HCT116 (cell line): ENCODE results near the gene TTC1. TPM values are rescaled to one million over a fixed set of nuclear protein-coding genes. Genes with fewer than 3 reads are reported as not detected.

Experiments used
- ATAC-seq: fragments of 200-7000 bp; cut with Tn5 transposase; 2 replicates; pipeline ENCODE4 v1.9.1; 2020; ENCODE audit warnings: mild to moderate bottlenecking, moderate library complexity
- BruUV-seq: library from RNA; stranded (reverse); fragments of 400-500 nt; replicated peaks from 2 replicates; lab custom pipeline; 2021; lab: Mats Ljungman, UMichigan
- CTCF ChIA-PET: fragments of 300-600 bp; sonication (Branson Sonifier 250); formaldehyde crosslinking; loops from one replicate; lab custom pipeline; 2021; ENCODE audit warnings: antibody characterized with exemption; lab: Charles Lee
- POLR2A ChIA-PET: fragments of 300-600, 350-600 bp; sonication (Branson Sonifier 250); formaldehyde crosslinking; loops from one replicate; lab custom pipeline; 2021; ENCODE audit warnings: antibody characterized with exemption; lab: Charles Lee
- RAD21 ChIA-PET, 2 experiments: fragments of 300-600 bp; sonication (Branson Sonifier 250); formaldehyde crosslinking; loops; one replicate each; lab custom pipeline; 2023; ENCODE audit warnings: low total read pairs in 2 of 2; ENCODE audit not compliant: uncharacterized antibody in 2 of 2, unreplicated experiment in 2 of 2, low non-redundant PET in 1 of 2; lab: Charles Lee
- DNase-seq: peaks from one replicate; pipeline ENCODE4 v3.0.0-alpha.2; 2010; ENCODE audit warnings: low read depth, low spot score
- H2AFZ ChIP-seq: fragments of 200-600 bp; shearing (Covaris generic), sonication (generic); 2 replicates; pipeline ENCODE4 v1.6.1; 2017; ENCODE audit warnings: low read depth, mixed run types, mixed read lengths, antibody characterized with exemption, low read length; ENCODE audit not compliant: poor library complexity, severe bottlenecking
- H3K27ac ChIP-seq: 2 replicates; pipeline ENCODE4 v1.5.1; 2012; ENCODE audit warnings: low read depth, low read length
- H3K27me3 ChIP-seq: fragments of 200-600 bp; sonication (generic); 2 replicates; pipeline ENCODE4 v1.6.1; 2016; ENCODE audit warnings: mixed run types, low read length, mixed read lengths; ENCODE audit not compliant: insufficient read depth
- H3K36me3 ChIP-seq, 2 experiments: fragments of 200-500 bp in 1 of 2; fragments of 200-600 bp in 1 of 2; sonication (Bioruptor generic) in 1 of 2; sonication (generic) in 1 of 2; 2 replicates each; pipeline versions ENCODE4 v1.5.1 to v1.6.1; 2014 to 2016; ENCODE audit warnings: low read length in 2 of 2, inconsistent platforms in 1 of 2, mixed read lengths in 1 of 2, mixed run types in 1 of 2; ENCODE audit not compliant: insufficient read depth in 2 of 2, control insufficient read depth in 1 of 2
- H3K4me1 ChIP-seq, 2 experiments: fragments of 200-600 bp in 1 of 2; sonication (generic) in 1 of 2; 2 replicates each; pipeline versions ENCODE4 v1.5.1 to v1.6.1; 2012 to 2017; ENCODE audit warnings: low read length in 2 of 2, inconsistent platforms in 1 of 2, mild to moderate bottlenecking in 1 of 2, mixed read lengths in 1 of 2, mixed run types in 1 of 2, moderate library complexity in 1 of 2; ENCODE audit not compliant: insufficient read depth in 2 of 2, control insufficient read depth in 1 of 2
- H3K4me2 ChIP-seq: fragments of 200-600 bp; sonication (generic); 2 replicates; pipeline ENCODE4 v1.6.1; 2017; ENCODE audit warnings: mixed run types, low read length, mixed read lengths
- H3K4me3 ChIP-seq, 2 experiments: fragments of 200-600 bp in 1 of 2; sonication (generic) in 1 of 2; replicated peaks in 1 of 2; 2 replicates each; pipeline ENCODE4 v1.5.1; 2011 to 2016; ENCODE audit warnings: low read length in 2 of 2, control low read depth in 1 of 2, low read depth in 1 of 2, mild to moderate bottlenecking in 1 of 2, mixed read lengths in 1 of 2, mixed run types in 1 of 2
- H3K79me2 ChIP-seq: fragments of 200-600 bp; sonication (generic); 2 replicates; pipeline ENCODE4 v1.6.1; 2017; ENCODE audit warnings: mild to moderate bottlenecking, mixed run types, low read length, moderate library complexity, mixed read lengths; ENCODE audit not compliant: insufficient read depth
- H3K9ac ChIP-seq: fragments of 200-600 bp; sonication (generic); 2 replicates; pipeline ENCODE4 v1.6.1; 2016; ENCODE audit warnings: low read length, mixed read lengths
- H3K9me2 ChIP-seq: fragments of 200-600 bp; sonication (generic), shearing (Covaris generic); 2 replicates; pipeline ENCODE4 v1.6.1; 2017; ENCODE audit warnings: mixed run types, mild to moderate bottlenecking, moderate library complexity; ENCODE audit not compliant: insufficient read depth
- H3K9me3 ChIP-seq, 2 experiments: fragments of 200-500 bp in 1 of 2; fragments of 200-600 bp in 1 of 2; sonication (Bioruptor generic) in 1 of 2; sonication (generic) in 1 of 2; 2 replicates each; pipeline ENCODE4 v1.6.1; 2014 to 2017; ENCODE audit warnings: low read length in 2 of 2, mixed read lengths in 2 of 2, inconsistent platforms in 1 of 2, low read depth in 1 of 2, mild to moderate bottlenecking in 1 of 2, mixed run types in 1 of 2, moderate library complexity in 1 of 2; ENCODE audit not compliant: control insufficient read depth in 1 of 2, insufficient read depth in 1 of 2
- H4K20me1 ChIP-seq: fragments of 200-600 bp; sonication (generic), shearing (Covaris generic); 2 replicates; pipeline ENCODE4 v1.6.1; 2017; ENCODE audit warnings: mixed run types, mild to moderate bottlenecking, moderate library complexity; ENCODE audit not compliant: insufficient read depth
- CEBPB ChIP-seq: IDR thresholded peaks from 2 replicates; pipeline ENCODE4 v1.6.1; 2012; ENCODE audit warnings: low read depth
- EGR1 ChIP-seq: IDR thresholded peaks from 2 replicates; pipeline ENCODE4 v1.6.1; 2012; ENCODE audit warnings: low read depth
- ELF1 ChIP-seq: IDR thresholded peaks from 2 replicates; pipeline ENCODE4 v1.6.1; 2012; ENCODE audit warnings: low read depth, borderline replicate concordance
- EZH2 ChIP-seq: fragments of 200-600 bp; sonication (generic); IDR thresholded peaks from 2 replicates; pipeline ENCODE4 v1.6.1; 2017; ENCODE audit warnings: antibody characterized with exemption, mixed run types
- EZH2phosphoT487 ChIP-seq: fragments of 200-600 bp; IDR thresholded peaks from 2 replicates; pipeline ENCODE4 v1.6.1; 2018; ENCODE audit warnings: antibody characterized with exemption, borderline replicate concordance
- FOSL1 ChIP-seq: IDR thresholded peaks from 2 replicates; pipeline ENCODE4 v1.6.1; 2012; ENCODE audit warnings: low read depth
- JUND ChIP-seq: IDR thresholded peaks from 2 replicates; pipeline ENCODE4 v1.6.1; 2012
- POLR2A ChIP-seq: IDR thresholded peaks from 2 replicates; pipeline ENCODE4 v1.7.0; 2011; ENCODE audit warnings: borderline replicate concordance; ENCODE audit not compliant: insufficient read depth, insufficient read length; ENCODE audit errors: extremely low read depth
- POLR2AphosphoS5 ChIP-seq: IDR thresholded peaks from 2 replicates; pipeline ENCODE4 v1.6.1; 2011; ENCODE audit warnings: mild to moderate bottlenecking, low read depth, low read length, moderate library complexity
- SP1 ChIP-seq: IDR thresholded peaks from 2 replicates; pipeline ENCODE4 v1.6.1; 2012; ENCODE audit warnings: low read depth
- SRF ChIP-seq: IDR thresholded peaks from 2 replicates; pipeline ENCODE4 v1.6.1; 2012; ENCODE audit warnings: low read depth
- TCF7L2 ChIP-seq: IDR thresholded peaks from 2 replicates; pipeline ENCODE4 v1.7.0; 2011; ENCODE audit warnings: borderline replicate concordance, inconsistent platforms; ENCODE audit not compliant: insufficient read depth, insufficient read length; ENCODE audit errors: extremely low read depth
- ZFX ChIP-seq: fragments of 450-650 bp; IDR thresholded peaks from 2 replicates; pipeline ENCODE4 v1.6.1; 2017
- ZNF274 ChIP-seq: fragments of 200-500 bp; sonication (Bioruptor generic); IDR thresholded peaks from 2 replicates; pipeline ENCODE4 v1.6.1; 2014; ENCODE audit warnings: mild to moderate bottlenecking, low read depth, low read length, inconsistent platforms
- intact Hi-C: fragments of 100-400 bp; cut with micrococcal nuclease; formaldehyde crosslinking; loops from 2 replicates; pipeline ENCODE4 v1.10.0; 2022
- total RNA-seq: library from RNA; stranded (reverse); gene quantifications from one replicate; pipeline ENCODE4 v1.2.1, GENCODE V29; 2021; ENCODE audit not compliant: unreplicated experiment
- TF ChIP-seq, protein P1 (sequence below), 3 experiments: fragments of 200-600 bp in 1 of 3; sonication (generic) in 1 of 3; IDR thresholded peaks in 2 of 3; conservative IDR thresholded peaks in 1 of 3; 2 replicates each; pipeline ENCODE4 v1.5.1; 2012 to 2017; ENCODE audit warnings: low read depth in 2 of 3, low read length in 2 of 3, antibody characterized with exemption in 1 of 3, borderline replicate concordance in 1 of 3, control low read depth in 1 of 3, mild to moderate bottlenecking in 1 of 3, mixed read lengths in 1 of 3, mixed run types in 1 of 3, moderate library complexity in 1 of 3; ENCODE audit not compliant: insufficient read depth in 1 of 3
- TF ChIP-seq, protein P2 (sequence below): IDR thresholded peaks from 2 replicates; pipeline ENCODE4 v1.6.1; 2012
- TF ChIP-seq, protein P3 (sequence below): IDR thresholded peaks from 2 replicates; pipeline ENCODE4 v1.6.1; 2012
- TF ChIP-seq, protein P4 (sequence below): IDR thresholded peaks from 2 replicates; pipeline ENCODE4 v1.6.1; 2012; ENCODE audit warnings: low read depth

TTC1 gene
- total RNA-seq, 1 experiment from 2014 or later, result 48.1 TPM

DNA sequence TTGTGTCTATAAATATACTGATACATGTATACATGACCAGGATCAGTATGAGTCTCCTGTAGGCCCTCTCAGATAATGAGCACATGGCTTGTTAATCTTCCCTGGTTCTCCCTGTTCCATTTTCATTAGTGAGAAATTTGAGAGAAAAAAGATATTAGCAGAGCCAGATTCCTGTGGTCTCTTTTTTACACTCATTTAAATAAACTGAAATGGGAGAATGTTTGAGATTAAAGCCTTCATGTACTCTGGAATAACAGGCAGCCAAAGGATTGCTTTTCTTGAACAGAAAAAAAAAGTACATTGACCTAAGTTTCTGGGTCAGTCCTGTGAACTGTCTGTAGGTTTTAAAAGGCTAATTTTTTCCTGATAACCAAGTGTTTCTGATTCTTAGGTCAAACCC lies 66.1 kb downstream of the TTC1 start:
- POLR2A ChIA-PET, result no interaction called here
- Histone ChIP-seq H3K4me3 (no peak overlapping the region), H4K20me1 (no peaks in the 10 kb centered on the region), H3K4me2 (no peak overlapping the region), H3K27me3 (no peaks in the 10 kb centered on the region), H3K27ac (no peak overlapping the region), H3K9ac (no peak overlapping the region), H3K9me3 (no peaks in the 10 kb centered on the region), H3K79me2 (no peaks in the 10 kb centered on the region), H3K9me2 (no peaks in the 10 kb centered on the region), H3K4me1 (no peaks in the 10 kb centered on the region), H2AFZ (no peak overlapping the region), H3K36me3 (no peaks in the 10 kb centered on the region)
- no peak for DNase-seq
- CTCF ChIA-PET, result no interaction called here
- no peak for TF ChIP-seq EZH2
- no peak for ATAC-seq
- BruUV-seq, result no TSS peak
- RAD21 ChIA-PET, result no interaction called here
- intact Hi-C loops, result no loop called here

DNA sequence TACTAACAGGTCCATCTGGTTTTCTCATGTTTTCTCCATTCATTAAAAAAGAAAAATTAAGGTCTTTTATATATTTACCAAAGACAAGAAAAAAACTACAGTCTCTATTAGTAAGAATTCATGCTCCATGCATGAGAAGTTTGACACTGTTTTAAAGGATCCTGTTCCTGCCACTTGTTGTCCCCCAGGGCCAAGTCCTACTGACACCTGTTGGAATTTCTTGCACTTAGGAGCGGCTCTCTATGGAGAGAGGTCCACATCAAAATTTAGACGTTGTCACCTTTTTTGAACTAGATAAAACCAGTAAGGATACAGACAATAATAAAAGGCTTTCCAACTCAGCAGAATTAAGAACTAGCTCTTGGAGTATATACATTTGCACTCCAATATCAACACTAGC lies 68.1 kb downstream of the TTC1 start:
- Histone ChIP-seq H3K4me3 (no peak overlapping the region), H2AFZ (no peak overlapping the region), H3K4me2 (no peak overlapping the region), H3K4me1 (no peaks in the 10 kb centered on the region), H3K79me2 (no peaks in the 10 kb centered on the region), H3K36me3 (no peaks in the 10 kb centered on the region), H3K27ac (no peak overlapping the region), H3K9ac (no peak overlapping the region), H4K20me1 (no peaks in the 10 kb centered on the region), H3K9me2 (no peaks in the 10 kb centered on the region), H3K27me3 (no peaks in the 10 kb centered on the region), H3K9me3 (no peaks in the 10 kb centered on the region)
- RAD21 ChIA-PET, result no interaction called here
- POLR2A ChIA-PET, result no interaction called here
- no peak for ATAC-seq
- BruUV-seq, result no TSS peak
- DNase-seq, result no peak
- intact Hi-C loops, result no loop called here
- CTCF ChIA-PET, result no interaction called here
- TF ChIP-seq EGR1 (no peak), EZH2 (no peak), EZH2phosphoT487 (no peak), SP1 (no peak), ELF1 (no peak), ZNF274 (no peak), JUND (no peak), SRF (no peak), POLR2AphosphoS5 (no peak), FOSL1 (no peak), POLR2A (no peak), TCF7L2 (no peak), CEBPB (no peak), ZFX (no peak)
- TF ChIP-seq, protein P1, sequence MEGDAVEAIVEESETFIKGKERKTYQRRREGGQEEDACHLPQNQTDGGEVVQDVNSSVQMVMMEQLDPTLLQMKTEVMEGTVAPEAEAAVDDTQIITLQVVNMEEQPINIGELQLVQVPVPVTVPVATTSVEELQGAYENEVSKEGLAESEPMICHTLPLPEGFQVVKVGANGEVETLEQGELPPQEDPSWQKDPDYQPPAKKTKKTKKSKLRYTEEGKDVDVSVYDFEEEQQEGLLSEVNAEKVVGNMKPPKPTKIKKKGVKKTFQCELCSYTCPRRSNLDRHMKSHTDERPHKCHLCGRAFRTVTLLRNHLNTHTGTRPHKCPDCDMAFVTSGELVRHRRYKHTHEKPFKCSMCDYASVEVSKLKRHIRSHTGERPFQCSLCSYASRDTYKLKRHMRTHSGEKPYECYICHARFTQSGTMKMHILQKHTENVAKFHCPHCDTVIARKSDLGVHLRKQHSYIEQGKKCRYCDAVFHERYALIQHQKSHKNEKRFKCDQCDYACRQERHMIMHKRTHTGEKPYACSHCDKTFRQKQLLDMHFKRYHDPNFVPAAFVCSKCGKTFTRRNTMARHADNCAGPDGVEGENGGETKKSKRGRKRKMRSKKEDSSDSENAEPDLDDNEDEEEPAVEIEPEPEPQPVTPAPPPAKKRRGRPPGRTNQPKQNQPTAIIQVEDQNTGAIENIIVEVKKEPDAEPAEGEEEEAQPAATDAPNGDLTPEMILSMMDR (IDR thresholded peaks at IDR 0.05 in 2 of 3, conservative IDR thresholded peaks at IDR 0.05 in 1 of 3; ENCODE audit: borderline replicate concordance in 1 of 3, insufficient read depth in 1 of 3, low read depth in 2 of 3, low read length in 2 of 3), result no peak
- TF ChIP-seq, protein P2, sequence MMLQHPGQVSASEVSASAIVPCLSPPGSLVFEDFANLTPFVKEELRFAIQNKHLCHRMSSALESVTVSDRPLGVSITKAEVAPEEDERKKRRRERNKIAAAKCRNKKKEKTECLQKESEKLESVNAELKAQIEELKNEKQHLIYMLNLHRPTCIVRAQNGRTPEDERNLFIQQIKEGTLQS, result no peak
- TF ChIP-seq, protein P3, sequence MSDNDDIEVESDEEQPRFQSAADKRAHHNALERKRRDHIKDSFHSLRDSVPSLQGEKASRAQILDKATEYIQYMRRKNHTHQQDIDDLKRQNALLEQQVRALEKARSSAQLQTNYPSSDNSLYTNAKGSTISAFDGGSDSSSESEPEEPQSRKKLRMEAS, result no peak
- TF ChIP-seq, protein P4, sequence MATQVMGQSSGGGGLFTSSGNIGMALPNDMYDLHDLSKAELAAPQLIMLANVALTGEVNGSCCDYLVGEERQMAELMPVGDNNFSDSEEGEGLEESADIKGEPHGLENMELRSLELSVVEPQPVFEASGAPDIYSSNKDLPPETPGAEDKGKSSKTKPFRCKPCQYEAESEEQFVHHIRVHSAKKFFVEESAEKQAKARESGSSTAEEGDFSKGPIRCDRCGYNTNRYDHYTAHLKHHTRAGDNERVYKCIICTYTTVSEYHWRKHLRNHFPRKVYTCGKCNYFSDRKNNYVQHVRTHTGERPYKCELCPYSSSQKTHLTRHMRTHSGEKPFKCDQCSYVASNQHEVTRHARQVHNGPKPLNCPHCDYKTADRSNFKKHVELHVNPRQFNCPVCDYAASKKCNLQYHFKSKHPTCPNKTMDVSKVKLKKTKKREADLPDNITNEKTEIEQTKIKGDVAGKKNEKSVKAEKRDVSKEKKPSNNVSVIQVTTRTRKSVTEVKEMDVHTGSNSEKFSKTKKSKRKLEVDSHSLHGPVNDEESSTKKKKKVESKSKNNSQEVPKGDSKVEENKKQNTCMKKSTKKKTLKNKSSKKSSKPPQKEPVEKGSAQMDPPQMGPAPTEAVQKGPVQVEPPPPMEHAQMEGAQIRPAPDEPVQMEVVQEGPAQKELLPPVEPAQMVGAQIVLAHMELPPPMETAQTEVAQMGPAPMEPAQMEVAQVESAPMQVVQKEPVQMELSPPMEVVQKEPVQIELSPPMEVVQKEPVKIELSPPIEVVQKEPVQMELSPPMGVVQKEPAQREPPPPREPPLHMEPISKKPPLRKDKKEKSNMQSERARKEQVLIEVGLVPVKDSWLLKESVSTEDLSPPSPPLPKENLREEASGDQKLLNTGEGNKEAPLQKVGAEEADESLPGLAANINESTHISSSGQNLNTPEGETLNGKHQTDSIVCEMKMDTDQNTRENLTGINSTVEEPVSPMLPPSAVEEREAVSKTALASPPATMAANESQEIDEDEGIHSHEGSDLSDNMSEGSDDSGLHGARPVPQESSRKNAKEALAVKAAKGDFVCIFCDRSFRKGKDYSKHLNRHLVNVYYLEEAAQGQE, result no peak
